ENCODE measurements around the gene IRAG1. TPM values are rescaled to one million over a fixed set of nuclear protein-coding genes. Genes with fewer than 3 reads are reported as not detected.

IRAG1 gene
- total RNA-seq, 2 experiments from 2014 or later = not detected

DNA sequence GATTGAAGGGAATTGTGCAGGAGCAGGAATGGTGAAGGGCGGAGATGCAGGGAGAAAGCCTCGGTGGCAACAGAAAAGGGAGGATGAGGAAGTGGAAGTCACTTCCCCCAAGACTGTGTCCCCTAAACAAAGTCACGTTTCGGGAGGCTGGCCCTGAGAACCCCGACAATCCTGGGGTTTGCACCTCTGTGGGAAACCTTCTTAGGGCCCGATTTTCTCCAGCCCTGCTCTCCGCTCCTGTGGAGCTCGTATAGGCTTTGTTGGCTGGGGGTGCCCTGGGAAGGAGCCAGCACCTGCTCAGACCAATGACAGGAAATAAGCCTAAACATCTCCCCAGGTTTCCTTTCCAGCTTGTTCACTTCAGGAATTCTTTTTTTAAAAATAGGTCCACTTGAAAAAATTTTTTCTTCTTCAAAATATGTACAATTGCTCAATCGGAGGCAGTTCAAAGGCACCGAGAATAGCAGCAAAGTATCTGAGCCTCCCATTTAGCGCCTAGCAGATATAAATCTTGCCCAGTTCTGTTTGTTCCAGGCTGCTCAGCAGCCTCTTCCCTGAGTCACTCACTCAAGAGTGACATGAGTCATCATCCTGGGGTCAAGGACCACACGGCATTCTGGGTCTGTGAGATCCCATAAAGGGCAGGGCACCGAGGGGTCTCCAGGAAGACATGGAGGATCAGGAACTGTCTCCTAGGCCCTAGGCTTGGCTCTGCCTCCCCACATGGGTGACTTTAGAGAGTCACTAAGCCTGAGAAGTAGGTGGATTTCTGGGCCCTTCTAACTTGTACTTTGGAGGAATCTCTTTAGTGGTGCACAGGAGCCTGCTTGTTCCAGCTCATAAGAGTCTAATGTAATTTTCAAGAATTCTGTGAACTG is 34.0 kb downstream of the IRAG1 start:
- Mint-ChIP-seq H3K9me3 (ENCODE audit: insufficient read depth) (no peaks in the 10 kb centered on the region), H3K27ac (no peak overlapping the region), H3K4me3 (no peak overlapping the region), H3K27me3 (ENCODE audit: low read depth) (no peaks in the 10 kb centered on the region), H3K36me3 (ENCODE audit: low read depth) (no peaks in the 10 kb centered on the region), H3K4me1 (ENCODE audit: low read depth) (peaks cover 22% of the 10 kb centered on the region)
- ChIA-PET POLR2A (no interaction called here), CTCF (interaction anchor here (1.1 kb wide), 1 partner anchor 76 kb away, joined by 3 read pairs; no protein-coding TSS in a partner anchor)
- ATAC-seq (no peak), DNase-seq (no peak)

DNA sequence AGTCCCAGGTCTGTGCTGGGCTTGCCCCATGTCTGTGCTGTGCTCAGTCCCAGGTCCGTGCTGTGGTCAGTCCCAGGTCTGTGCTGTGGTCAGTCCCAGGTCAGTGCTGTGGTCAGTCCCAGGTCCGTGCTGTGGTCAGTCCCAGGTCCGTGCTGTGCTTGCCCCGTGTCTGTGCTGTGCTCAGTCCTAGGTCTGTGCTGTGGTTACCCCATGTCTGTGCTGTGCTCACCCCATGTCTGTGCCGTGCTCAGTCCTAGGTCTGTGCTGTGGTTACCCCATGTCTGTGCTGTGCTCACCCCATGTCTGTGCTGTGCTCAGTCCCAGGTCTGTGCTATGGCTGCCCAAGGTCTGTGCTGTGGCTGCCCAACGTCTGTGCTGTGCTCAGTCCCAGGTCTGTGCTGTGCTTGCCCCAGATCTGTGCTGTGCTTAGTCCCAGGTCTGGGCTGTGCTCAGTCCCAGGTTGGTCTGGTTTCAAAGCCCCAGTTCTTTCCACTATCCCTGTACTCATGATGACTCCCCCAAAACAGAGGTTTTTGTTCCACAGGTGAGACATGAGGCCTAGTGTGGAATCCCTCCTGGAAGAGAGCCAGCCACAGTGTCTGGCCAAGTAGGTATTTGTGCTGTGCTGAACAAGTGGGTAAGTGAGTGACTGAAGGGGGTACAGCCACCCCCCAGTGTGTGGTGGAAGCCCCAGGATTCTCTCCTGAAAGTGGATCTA is 34.8 kb downstream of the IRAG1 start:
- DNase-seq (no peak), ATAC-seq (peak; percentile 41)
- Mint-ChIP-seq H3K27ac (no peak overlapping the region), H3K4me3 (no peak overlapping the region), H3K36me3 (ENCODE audit: low read depth) (no peaks in the 10 kb centered on the region), H3K9me3 (ENCODE audit: insufficient read depth) (no peaks in the 10 kb centered on the region), H3K27me3 (ENCODE audit: low read depth) (no peaks in the 10 kb centered on the region), H3K4me1 (ENCODE audit: low read depth) (peaks cover 25% of the 10 kb centered on the region)
- ChIA-PET POLR2A (no interaction called here), CTCF (interaction anchor here (1.5 kb wide), 1 partner anchor 245 kb away, joined by 8 read pairs; no protein-coding TSS in a partner anchor)

DNA sequence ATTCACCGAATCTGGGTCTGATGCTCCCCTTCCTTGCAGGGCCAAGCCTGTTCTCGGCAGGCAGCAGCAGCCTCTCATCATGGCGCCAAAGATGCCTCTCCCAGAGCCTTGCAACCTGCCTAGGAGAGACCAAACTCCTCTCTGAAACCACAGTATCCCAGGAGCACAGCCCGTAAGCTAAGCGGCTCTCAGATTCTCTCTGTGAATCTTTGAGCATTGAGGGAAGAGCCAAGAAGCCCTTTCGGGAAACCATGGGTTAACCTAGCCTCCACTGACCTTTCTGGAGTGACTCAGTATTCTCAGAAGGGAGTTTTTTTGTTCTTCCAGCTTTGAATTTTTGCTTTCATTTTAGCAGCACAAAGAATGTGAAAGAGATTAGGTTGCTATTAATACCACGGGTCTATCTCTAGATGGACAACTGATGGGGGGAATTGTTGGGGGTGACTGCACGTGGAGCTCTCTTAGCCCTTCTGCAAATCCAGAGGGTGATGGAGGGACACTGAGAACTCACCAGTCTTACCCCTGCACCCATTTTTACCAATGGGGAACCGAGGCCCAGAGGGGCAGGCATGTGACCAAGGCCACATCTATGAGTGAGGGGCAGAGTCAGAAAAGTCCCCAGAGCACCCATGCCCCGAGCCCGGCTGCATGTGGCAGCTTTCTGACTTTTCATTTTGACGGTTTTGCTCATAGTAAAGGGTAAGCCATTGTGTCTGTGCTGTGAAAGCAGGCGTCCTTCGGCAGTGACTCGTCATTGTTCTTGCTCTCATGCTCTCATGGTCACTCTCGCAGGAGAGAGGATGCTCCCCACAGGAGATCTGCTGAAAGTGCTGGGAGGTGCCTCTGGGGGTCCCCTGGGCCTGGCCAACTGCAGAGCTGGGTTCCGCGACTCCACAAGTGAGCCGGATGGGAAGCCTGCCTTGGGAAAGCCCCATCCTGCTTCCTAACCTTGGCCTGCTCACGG is 36.0 kb downstream of the IRAG1 start:
- H3K4me3 Mint-ChIP-seq = no peak overlapping the region
- H3K9me3 Mint-ChIP-seq (ENCODE audit: insufficient read depth) = no peaks in the 10 kb centered on the region
- no peak for ATAC-seq
- peaks cover 2% of the 10 kb centered on the region for H3K27me3 Mint-ChIP-seq (ENCODE audit: low read depth)
- no peak for DNase-seq
- CTCF ChIA-PET = interaction anchor here (0.7 to 1.5 kb wide), 2 partner anchors 244 to 291 kb away, joined by 4 to 8 read pairs; no protein-coding TSS in a partner anchor
- peak overlapping the region; percentile 14 for H3K27ac Mint-ChIP-seq
- POLR2A ChIA-PET = no interaction called here
- no peaks in the 10 kb centered on the region for H3K36me3 Mint-ChIP-seq (ENCODE audit: low read depth)
- peaks cover 25% of the 10 kb centered on the region for H3K4me1 Mint-ChIP-seq (ENCODE audit: low read depth)

GRCh38 chr11:10655943-10656576 is 37.5 kb downstream of the IRAG1 start:
- Mint-ChIP-seq H3K4me1 (ENCODE audit: low read depth) (peaks cover 25% of the 10 kb centered on the region), H3K27ac (no peak overlapping the region), H3K9me3 (ENCODE audit: insufficient read depth) (no peaks in the 10 kb centered on the region), H3K4me3 (no peak overlapping the region), H3K36me3 (ENCODE audit: low read depth) (no peaks in the 10 kb centered on the region), H3K27me3 (ENCODE audit: low read depth) (peaks cover 2% of the 10 kb centered on the region)
- ChIA-PET CTCF (interaction anchor here (0.9 to 9.2 kb wide), 12 partner anchors 9 to 290 kb away, joined by 3 to 146 read pairs (median 4); partner anchors contain the start of gene RNF141), POLR2A (no interaction called here)
- no peak for DNase-seq
- ATAC-seq = no peak

DNA sequence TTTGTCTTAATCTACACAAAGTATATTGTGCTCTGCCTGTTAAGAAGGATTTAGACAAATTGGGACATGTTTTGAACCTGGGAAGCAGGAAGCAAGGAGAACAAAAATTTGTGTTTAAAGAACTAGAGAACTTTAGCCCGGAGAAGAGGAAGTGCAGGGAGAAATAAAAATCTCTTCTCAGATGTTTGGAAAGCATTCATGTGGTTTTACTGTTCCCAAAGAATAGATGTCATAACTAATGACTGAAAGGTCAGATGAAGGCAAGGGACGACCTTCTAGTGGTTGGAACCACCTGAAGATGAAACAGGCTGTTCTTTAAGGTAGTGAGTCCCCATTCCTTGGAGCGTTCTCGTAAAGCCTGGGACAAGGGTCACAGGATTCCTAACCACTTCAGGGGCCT is 38.3 kb downstream of the IRAG1 start:
- Mint-ChIP-seq H3K9me3 (ENCODE audit: insufficient read depth) (no peaks in the 10 kb centered on the region), H3K4me3 (no peak overlapping the region), H3K4me1 (ENCODE audit: low read depth) (peaks cover 25% of the 10 kb centered on the region), H3K27ac (no peak overlapping the region), H3K27me3 (ENCODE audit: low read depth) (peaks cover 2% of the 10 kb centered on the region), H3K36me3 (ENCODE audit: low read depth) (no peaks in the 10 kb centered on the region)
- DNase-seq = no peak
- ChIA-PET POLR2A (no interaction called here), CTCF (interaction anchor here (0.7 to 9.2 kb wide), 25 partner anchors 8 to 289 kb away, joined by 3 to 146 read pairs (median 4); partner anchors contain the start of genes AMPD3 and RNF141)
- ATAC-seq = no peak

GRCh38 chr11:10654811-10655150 is 38.8 kb downstream of the IRAG1 start:
- H3K4me3 Mint-ChIP-seq = no peak overlapping the region
- CTCF ChIA-PET = interaction anchor here (0.5 to 9.2 kb wide), 25 partner anchors 9 to 289 kb away, joined by 3 to 146 read pairs (median 4); partner anchors contain the start of genes AMPD3, CTR9 and RNF141
- peaks cover 2% of the 10 kb centered on the region for H3K27me3 Mint-ChIP-seq (ENCODE audit: low read depth)
- H3K36me3 Mint-ChIP-seq (ENCODE audit: low read depth) = no peaks in the 10 kb centered on the region
- H3K9me3 Mint-ChIP-seq (ENCODE audit: insufficient read depth) = no peaks in the 10 kb centered on the region
- H3K27ac Mint-ChIP-seq = no peak overlapping the region
- POLR2A ChIA-PET = no interaction called here
- DNase-seq (no peak), ATAC-seq (no peak)
- H3K4me1 Mint-ChIP-seq (ENCODE audit: low read depth) = peaks cover 25% of the 10 kb centered on the region

DNA sequence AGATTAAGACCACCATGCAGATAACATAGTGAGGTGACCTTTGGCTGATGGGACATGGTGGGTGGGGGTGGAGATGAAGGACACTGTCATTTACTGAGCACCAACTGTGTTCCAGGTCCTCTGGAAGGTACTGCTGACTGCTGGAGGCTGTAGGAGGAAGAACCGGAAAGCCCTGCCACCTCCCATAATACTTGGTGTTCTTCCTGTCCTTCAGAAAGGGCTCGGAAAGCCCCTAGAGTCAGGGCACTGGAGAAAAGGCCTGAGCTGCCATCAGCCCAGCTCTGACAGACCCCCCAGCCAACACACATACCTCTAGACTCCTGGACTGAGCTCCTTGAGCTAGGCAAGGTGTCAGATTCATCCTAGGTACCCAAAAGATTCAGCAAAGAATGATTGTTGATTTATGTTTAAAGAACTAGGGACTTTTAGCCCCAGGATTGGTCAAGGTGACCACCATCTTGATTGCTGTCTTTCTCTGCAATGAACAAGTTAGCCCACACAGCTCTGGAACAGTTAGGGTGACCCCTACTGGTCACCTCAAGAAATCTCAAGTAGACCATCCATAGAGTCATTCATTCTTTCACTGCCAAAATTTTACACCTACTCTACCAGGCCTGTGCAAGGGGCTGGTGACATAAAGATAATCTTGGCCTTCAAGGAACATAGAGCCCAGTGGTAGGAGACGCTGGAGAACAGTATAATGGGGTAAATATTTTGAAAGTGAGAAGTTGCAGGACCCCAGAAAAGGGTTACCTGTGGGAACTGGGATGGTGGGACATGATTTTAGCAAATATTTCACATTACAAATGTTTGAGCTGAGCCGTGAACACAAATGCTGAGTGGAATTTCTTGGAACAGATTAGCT is 39.4 kb downstream of the IRAG1 start:
- DNase-seq = peak; percentile 59

GRCh38 chr11:10653261-10653660 is 40.3 kb downstream of the IRAG1 start:
- no peak for DNase-seq
- POLR2A ChIA-PET = no interaction called here
- no peak for ATAC-seq

More for the DNA sequence above, 39.4 kb downstream of the IRAG1 start:
- Mint-ChIP-seq H3K27ac (no peak overlapping the region), H3K36me3 (ENCODE audit: low read depth) (no peaks in the 10 kb centered on the region), H3K9me3 (ENCODE audit: insufficient read depth) (no peaks in the 10 kb centered on the region), H3K27me3 (ENCODE audit: low read depth) (peaks cover 2% of the 10 kb centered on the region), H3K4me3 (no peak overlapping the region), H3K4me1 (ENCODE audit: low read depth) (peaks cover 24% of the 10 kb centered on the region)
- peak; percentile 72 for ATAC-seq
- CTCF ChIA-PET = interaction anchor here (0.5 to 9.2 kb wide), 34 partner anchors 9 to 288 kb away, joined by 3 to 146 read pairs (median 4); partner anchors contain the start of genes AMPD3, CTR9 and RNF141
- POLR2A ChIA-PET = no interaction called here

DNA sequence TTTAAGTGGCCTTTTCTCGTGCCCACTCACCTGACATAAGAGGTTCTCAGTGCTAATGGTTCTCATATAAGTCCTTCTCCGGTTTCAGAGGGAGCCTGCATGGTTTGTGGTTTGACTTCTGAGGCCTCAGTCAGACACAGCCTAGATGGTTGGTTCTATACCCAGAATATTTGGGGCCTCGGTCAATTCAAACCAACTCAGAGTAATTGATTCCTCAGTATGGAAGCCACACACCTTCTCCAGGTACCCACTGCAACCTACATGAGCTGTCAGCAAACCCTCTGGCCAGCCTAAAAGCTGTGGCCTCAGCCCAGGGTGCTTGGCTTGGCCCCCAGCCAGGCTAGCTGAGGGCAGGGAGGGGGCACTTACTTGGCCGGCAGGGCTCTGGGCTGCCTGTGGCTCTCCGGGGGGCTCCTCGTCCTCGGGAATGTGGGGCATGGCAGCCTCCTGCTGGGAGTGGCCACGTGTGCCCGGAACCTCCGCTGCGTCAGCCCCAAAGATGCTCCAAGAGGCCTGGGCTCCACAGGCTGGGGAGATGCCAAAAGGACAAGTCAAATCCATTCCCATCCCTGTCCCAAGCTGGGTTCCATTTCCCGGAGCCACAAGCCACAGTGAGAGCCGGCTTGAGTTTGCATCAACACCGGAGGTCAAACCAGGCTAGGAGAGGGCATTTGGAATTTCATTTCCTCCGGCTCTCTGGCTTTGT is 41.7 kb downstream of the IRAG1 start:
- ATAC-seq (no peak), DNase-seq (no peak)
- no peaks in the 10 kb centered on the region for H3K36me3 Mint-ChIP-seq (ENCODE audit: low read depth)
- H3K4me3 Mint-ChIP-seq = no peak overlapping the region
- POLR2A ChIA-PET = no interaction called here
- H3K27ac Mint-ChIP-seq = no peak overlapping the region
- no peaks in the 10 kb centered on the region for H3K9me3 Mint-ChIP-seq (ENCODE audit: insufficient read depth)
- peaks cover 16% of the 10 kb centered on the region for H3K4me1 Mint-ChIP-seq (ENCODE audit: low read depth)
- CTCF ChIA-PET = interaction anchor here (1.3 to 9.2 kb wide), 2 partner anchors 28 to 239 kb away, joined by 3 to 146 read pairs; no protein-coding TSS in a partner anchor
- peaks cover 2% of the 10 kb centered on the region for H3K27me3 Mint-ChIP-seq (ENCODE audit: low read depth)

More at GRCh38 chr11:10653261-10653660, 40.3 kb downstream of the IRAG1 start:
- CTCF ChIA-PET = interaction anchor here (1.1 to 9.2 kb wide), 12 partner anchors 10 to 253 kb away, joined by 3 to 146 read pairs (median 6); partner anchors contain the start of genes AMPD3 and RNF141
- Mint-ChIP-seq H3K4me3 (no peak overlapping the region), H3K27ac (no peak overlapping the region), H3K36me3 (ENCODE audit: low read depth) (no peaks in the 10 kb centered on the region), H3K4me1 (ENCODE audit: low read depth) (peaks cover 22% of the 10 kb centered on the region), H3K27me3 (ENCODE audit: low read depth) (peaks cover 2% of the 10 kb centered on the region), H3K9me3 (ENCODE audit: insufficient read depth) (no peaks in the 10 kb centered on the region)

- H3K36me3 Mint-ChIP-seq (ENCODE audit: low read depth) = no peaks in the 10 kb centered on the region
- no peak overlapping the region for H3K4me3 Mint-ChIP-seq
- ATAC-seq (no peak), DNase-seq (no peak)
- H3K9me3 Mint-ChIP-seq (ENCODE audit: insufficient read depth) = no peaks in the 10 kb centered on the region
- peaks cover 16% of the 10 kb centered on the region for H3K4me1 Mint-ChIP-seq (ENCODE audit: low read depth)
- ChIA-PET POLR2A (no interaction called here), CTCF (interaction anchor here (0.5 to 9.2 kb wide), 3 partner anchors 27 to 1335 kb away, joined by 3 to 146 read pairs (median 3); no protein-coding TSS in a partner anchor)
- H3K27me3 Mint-ChIP-seq (ENCODE audit: low read depth) = peaks cover 2% of the 10 kb centered on the region
- H3K27ac Mint-ChIP-seq = no peak overlapping the region
Observed at GRCh38 chr11:10650630-10651029, 42.9 kb downstream of the IRAG1 start.

All from activated CD8-positive, alpha-beta T cell treated with anti-CD3 and anti-CD28 coated beads, Interleukin-2, amount 10 ng/mL, durations not matched to agents 7 days and 5 days (primary cell).